ENCODE data around the gene MICAL3.

The MICAL3 gene

DNA sequence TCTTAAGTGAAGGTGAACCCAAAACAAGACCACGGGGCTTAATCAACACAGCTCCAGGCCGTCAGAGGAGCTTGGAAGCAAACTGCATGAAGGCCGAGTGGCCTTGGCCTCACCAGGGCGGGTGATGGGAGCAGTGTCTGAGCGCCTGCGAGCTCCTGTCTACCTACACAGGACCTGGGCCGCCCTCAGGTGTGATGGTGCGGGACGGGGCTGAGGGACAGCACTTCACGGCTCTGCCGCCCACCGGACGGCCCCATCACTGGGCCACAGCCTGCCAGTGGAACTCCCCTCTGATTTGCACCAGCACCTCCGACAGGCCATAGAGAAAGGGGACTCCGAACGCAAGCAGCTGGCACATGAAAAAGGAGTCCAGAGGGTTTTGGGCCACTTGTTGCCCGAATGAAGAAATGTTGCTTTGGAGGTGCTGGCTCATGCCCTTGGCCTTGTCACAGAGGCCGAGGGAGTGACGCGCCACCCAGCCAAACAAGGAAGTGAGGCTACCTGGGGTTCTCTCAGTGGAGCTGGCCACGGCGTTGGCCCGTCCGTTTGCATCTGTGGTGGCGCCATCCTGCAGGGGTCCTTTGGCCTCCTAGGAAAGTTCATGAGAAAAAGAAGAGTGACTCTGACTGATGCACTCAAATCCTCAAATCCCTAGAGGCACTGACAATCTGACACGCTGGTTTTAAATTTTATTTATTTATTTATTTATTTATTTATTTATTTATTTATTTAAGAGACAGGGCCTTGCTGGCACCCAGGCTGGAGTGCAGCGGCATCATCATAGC, 159.8 kb downstream of the MICAL3 start:
- TF ChIP-seq, protein P1, sequence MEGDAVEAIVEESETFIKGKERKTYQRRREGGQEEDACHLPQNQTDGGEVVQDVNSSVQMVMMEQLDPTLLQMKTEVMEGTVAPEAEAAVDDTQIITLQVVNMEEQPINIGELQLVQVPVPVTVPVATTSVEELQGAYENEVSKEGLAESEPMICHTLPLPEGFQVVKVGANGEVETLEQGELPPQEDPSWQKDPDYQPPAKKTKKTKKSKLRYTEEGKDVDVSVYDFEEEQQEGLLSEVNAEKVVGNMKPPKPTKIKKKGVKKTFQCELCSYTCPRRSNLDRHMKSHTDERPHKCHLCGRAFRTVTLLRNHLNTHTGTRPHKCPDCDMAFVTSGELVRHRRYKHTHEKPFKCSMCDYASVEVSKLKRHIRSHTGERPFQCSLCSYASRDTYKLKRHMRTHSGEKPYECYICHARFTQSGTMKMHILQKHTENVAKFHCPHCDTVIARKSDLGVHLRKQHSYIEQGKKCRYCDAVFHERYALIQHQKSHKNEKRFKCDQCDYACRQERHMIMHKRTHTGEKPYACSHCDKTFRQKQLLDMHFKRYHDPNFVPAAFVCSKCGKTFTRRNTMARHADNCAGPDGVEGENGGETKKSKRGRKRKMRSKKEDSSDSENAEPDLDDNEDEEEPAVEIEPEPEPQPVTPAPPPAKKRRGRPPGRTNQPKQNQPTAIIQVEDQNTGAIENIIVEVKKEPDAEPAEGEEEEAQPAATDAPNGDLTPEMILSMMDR (conservative IDR thresholded peaks at IDR 0.05; ENCODE audit: control insufficient read depth, insufficient read depth, low read depth, low read length): no peak
- no peak overlapping the region for H3K4me3 ChIP-seq (ENCODE audit: control insufficient read depth, low read depth, low read length)

DNA sequence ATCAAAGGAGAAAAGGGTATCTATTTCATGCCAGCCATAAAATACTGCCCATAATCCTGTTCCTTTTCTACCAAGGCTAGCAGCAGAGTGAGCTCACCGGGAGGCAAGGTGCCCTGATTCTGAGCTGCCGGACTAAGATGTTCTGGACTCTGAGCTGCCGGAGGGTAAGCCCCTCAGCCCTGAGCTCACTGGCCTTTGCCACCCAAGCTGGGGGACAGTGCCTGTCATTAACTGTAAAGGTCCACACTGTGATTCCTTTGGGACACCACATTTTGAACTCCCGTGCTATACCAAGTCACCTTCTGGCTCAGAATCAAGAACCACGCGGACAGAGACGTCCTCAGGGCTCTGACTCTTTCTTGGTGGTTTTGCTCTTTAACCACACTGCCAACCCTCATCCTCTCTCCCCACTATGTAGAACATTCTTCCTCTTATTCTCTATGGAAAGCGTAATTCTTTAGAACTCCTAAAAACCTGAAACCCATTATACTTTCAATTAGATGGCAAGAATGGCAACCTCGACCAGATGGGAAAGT, 161.6 kb downstream of the MICAL3 start:
- TF ChIP-seq, protein P1 (conservative IDR thresholded peaks at IDR 0.05; ENCODE audit: control insufficient read depth, insufficient read depth, low read depth, low read length): no peak
- no peak overlapping the region for H3K4me3 ChIP-seq (ENCODE audit: control insufficient read depth, low read depth, low read length)
- DNase-seq (ENCODE audit: low read depth): no peak

More for the DNA sequence above, 159.8 kb downstream of the MICAL3 start:
- DNase-seq (ENCODE audit: low read depth): no peak

DNA sequence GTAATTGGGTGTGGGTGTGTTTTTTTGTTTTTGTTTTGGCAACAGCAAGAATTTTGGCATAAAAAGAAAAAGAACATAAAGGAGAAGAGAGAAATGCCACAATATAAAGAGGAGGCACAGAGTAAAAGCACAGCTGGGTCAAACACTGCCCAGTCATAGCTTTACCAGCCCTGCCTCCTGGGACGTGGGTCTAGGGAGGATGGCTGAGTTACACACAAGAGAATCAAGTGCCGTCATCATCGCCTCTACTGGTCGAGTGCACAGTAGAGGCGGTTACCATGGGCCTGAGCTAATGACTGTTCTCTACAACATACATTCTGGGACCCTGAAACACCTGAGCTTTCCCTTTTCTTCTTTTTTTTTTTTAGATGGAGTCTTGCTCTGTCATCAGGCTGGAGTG, 162.5 kb downstream of the MICAL3 start:
- TF ChIP-seq, protein P1 (conservative IDR thresholded peaks at IDR 0.05; ENCODE audit: control insufficient read depth, insufficient read depth, low read depth, low read length): no peak
- no peak for DNase-seq (ENCODE audit: low read depth)
- H3K4me3 ChIP-seq (ENCODE audit: control insufficient read depth, low read depth, low read length): no peak overlapping the region

DNA sequence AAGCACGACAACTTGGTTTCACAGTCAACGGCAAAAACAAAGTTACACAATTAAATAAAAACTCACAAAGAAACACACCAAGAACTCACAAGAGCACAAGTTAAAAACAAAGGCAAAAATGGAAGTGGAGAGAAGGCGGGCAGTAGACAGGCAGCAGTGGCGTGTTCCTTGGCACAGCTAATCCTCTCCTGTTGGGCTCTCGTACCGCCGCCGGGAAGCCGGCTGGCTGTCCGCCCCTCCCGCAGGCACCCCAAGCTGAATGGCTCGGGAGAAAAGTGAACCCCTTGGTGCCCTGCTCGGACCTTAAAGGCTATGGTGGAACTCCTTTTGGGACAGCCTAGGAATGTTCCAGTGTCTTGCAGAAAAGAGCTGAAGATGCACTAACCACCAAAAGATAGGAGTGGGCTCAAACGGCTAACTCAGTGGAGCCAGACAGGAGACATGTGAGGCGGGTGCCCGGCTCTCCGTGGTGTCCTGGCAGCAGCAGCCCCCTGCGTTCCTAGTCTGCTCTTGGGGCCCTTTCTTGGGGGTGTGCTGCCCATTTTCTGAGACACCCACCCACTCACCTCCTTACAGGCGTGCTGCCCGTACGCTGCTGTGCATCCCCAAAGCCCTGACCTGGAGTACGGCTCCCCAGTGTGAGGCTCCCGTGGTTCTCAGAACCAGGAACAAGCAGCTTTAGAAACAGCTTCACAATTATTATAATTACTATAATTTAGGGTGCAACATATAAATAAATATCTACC, 164.0 kb downstream of the MICAL3 start:
- TF ChIP-seq, protein P1 (conservative IDR thresholded peaks at IDR 0.05; ENCODE audit: control insufficient read depth, insufficient read depth, low read depth, low read length): no peak
- no peak overlapping the region for H3K4me3 ChIP-seq (ENCODE audit: control insufficient read depth, low read depth, low read length)
- no peak for DNase-seq (ENCODE audit: low read depth)

DNA sequence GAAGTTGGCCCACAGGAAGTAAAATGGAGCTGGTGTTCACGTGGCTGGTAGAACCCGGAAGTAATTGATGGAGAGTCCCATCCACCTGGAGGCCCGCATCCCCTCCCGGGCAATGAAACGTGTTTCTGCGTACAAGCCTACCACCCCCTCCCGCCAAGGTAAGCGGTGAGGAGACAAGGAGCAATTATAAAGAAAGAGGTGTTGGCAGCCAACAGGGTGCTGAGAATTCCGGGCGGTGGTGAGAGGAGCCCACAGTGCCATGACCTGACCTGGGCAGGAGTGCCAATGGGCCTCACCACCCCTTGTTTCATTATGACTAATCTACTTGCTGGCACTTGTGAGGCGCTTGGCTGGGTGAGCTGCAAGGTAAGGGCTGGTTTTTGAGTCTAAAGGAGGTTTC, 166.3 kb downstream of the MICAL3 start:
- no peak overlapping the region for H3K4me3 ChIP-seq (ENCODE audit: control insufficient read depth, low read depth, low read length)
- DNase-seq (ENCODE audit: low read depth): no peak
- TF ChIP-seq, protein P1 (conservative IDR thresholded peaks at IDR 0.05; ENCODE audit: control insufficient read depth, insufficient read depth, low read depth, low read length): no peak

DNA sequence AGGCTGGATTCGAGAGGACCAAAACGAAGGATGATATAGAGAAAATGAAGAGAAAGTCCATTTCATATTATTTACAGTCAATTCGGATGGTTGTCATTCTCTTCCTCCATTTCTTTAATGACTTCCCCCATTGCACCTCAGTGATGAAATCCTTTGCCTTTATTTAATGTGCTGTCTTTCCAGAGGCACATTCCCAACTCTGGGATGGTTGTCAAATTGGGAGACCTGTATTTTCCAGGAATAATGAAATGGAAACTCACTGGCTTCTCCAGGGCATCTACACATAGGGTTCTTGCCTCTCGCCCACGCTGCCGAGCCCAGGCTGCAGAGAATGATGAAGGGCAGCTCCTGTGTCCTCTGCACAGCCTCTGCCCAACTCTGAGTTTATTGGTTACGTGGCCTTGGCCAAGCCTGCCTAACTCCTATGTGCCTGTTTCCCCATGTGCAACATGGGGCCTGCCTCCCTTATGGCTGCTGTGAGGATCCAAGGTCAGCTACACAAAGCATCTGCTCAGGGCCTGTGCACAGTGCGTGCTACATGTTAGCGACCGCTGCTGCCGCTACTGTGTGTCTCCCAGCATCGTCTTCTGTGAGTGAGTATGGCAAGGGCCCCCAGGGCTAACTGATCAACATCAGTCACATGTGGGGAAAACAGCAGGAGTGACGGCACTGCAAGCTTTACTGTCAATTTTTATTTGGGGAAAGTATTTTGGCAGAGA, 168.6 kb downstream of the MICAL3 start:
- DNase-seq (ENCODE audit: low read depth): no peak
- H3K4me3 ChIP-seq (ENCODE audit: control insufficient read depth, low read depth, low read length): no peak overlapping the region
- TF ChIP-seq, protein P1 (conservative IDR thresholded peaks at IDR 0.05; ENCODE audit: control insufficient read depth, insufficient read depth, low read depth, low read length): no peak

Measured in fibroblast of mammary gland (primary cell).